ENCODE results near the gene PHLPP1.

PHLPP1 gene

GRCh38 chr18:62850619-62851306, 135.4 kb downstream of the PHLPP1 start:
- no peak for DNase-seq (ENCODE audit: low read depth)

GRCh38 chr18:62852851-62853250, 137.5 kb downstream of the PHLPP1 start:
- no peak for DNase-seq (ENCODE audit: low read depth)

- DNase-seq (ENCODE audit: low read depth) = no peak
Observed at GRCh38 chr18:62856294-62856693, 141.0 kb downstream of the PHLPP1 start.

GRCh38 chr18:62857263-62857976, 142.1 kb downstream of the PHLPP1 start:
- DNase-seq (ENCODE audit: low read depth) = no peak

GRCh38 chr18:62860062-62860461, 144.7 kb downstream of the PHLPP1 start:
- DNase-seq (ENCODE audit: low read depth) = no peak

- no peak for DNase-seq (ENCODE audit: low read depth)
Observed at GRCh38 chr18:62862466-62862865, 147.1 kb downstream of the PHLPP1 start.

- DNase-seq (ENCODE audit: low read depth) = no peak
Observed at GRCh38 chr18:62863579-62864001, 148.2 kb downstream of the PHLPP1 start.

- DNase-seq (ENCODE audit: low read depth) = no peak
Observed at GRCh38 chr18:62865498-62865897, 150.2 kb downstream of the PHLPP1 start.

GRCh38 chr18:62867534-62867933, 152.2 kb downstream of the PHLPP1 start:
- DNase-seq (ENCODE audit: low read depth) = no peak

- DNase-seq (ENCODE audit: low read depth) = no peak
Observed at GRCh38 chr18:62868645-62869044, 153.3 kb downstream of the PHLPP1 start.

- DNase-seq (ENCODE audit: low read depth) = no peak
Observed at GRCh38 chr18:62870643-62871042, 155.3 kb downstream of the PHLPP1 start.

GRCh38 chr18:62875323-62875722, 160.0 kb downstream of the PHLPP1 start:
- DNase-seq (ENCODE audit: low read depth) = no peak

- no peak for DNase-seq (ENCODE audit: low read depth)
Observed at GRCh38 chr18:62876111-62876510, 160.8 kb downstream of the PHLPP1 start.

- no peak for DNase-seq (ENCODE audit: low read depth)
Observed at GRCh38 chr18:62876828-62877227, 161.5 kb downstream of the PHLPP1 start.

GRCh38 chr18:62877411-62878221, 162.3 kb downstream of the PHLPP1 start:
- DNase-seq (ENCODE audit: low read depth) = peak; percentile 6

GRCh38 chr18:62878305-62878704, 163.0 kb downstream of the PHLPP1 start:
- DNase-seq (ENCODE audit: low read depth) = no peak

- no peak for DNase-seq (ENCODE audit: low read depth)
Observed at GRCh38 chr18:62880034-62880433, 164.7 kb downstream of the PHLPP1 start.

- DNase-seq (ENCODE audit: low read depth) = no peak
Observed at GRCh38 chr18:62880673-62881364, 165.5 kb downstream of the PHLPP1 start.

GRCh38 chr18:62881509-62882016, 166.2 kb downstream of the PHLPP1 start:
- DNase-seq (ENCODE audit: low read depth) = peak; percentile 88

- no peak for DNase-seq (ENCODE audit: low read depth)
Observed at GRCh38 chr18:62883937-62884735, 168.8 kb downstream of the PHLPP1 start.

- no peak for DNase-seq (ENCODE audit: low read depth)
Observed at GRCh38 chr18:62885804-62886203, 170.5 kb downstream of the PHLPP1 start.

Data from fibroblast of gingiva (primary cell).